Stimulated activated CD4-positive, alpha-beta T cell treated with anti-CD3 and anti-CD28 coated beads, Interleukin-4, amount 100 ng/mL, for 48 hours (primary cell): Measurements from ENCODE around the gene EPHA3.
"Not testable (repeated sequence)": the region's sequence is repeated elsewhere in the genome, so short reads cannot be mapped to it uniquely, and the experiment has no call there.

ENCODE experiments used
- DNase-seq, 2 donors: peaks; one replicate each; pipeline ENCODE4 v3.0.0-alpha.2; 2020; ENCODE audit warnings: low read depth in 2 of 2

Gene EPHA3

GRCh38 chr3:89280822-89281365, 173.5 kb downstream of the EPHA3 start:
- DNase-seq, result no peak

GRCh38 chr3:89287902-89288508, 180.6 kb downstream of the EPHA3 start:
- no peak for DNase-seq

GRCh38 chr3:89289574-89290190, 182.3 kb downstream of the EPHA3 start:
- no peak for DNase-seq

- DNase-seq, result no peak
Observed at GRCh38 chr3:89297199-89297598, 189.8 kb downstream of the EPHA3 start.

- DNase-seq, result no peak
Observed at GRCh38 chr3:89300526-89300925, 193.1 kb downstream of the EPHA3 start.

- DNase-seq, result no peak
Observed at GRCh38 chr3:89300981-89301380, 193.6 kb downstream of the EPHA3 start.

- DNase-seq, result no peak
Observed at GRCh38 chr3:89303701-89304100, 196.3 kb downstream of the EPHA3 start.

GRCh38 chr3:89306540-89306939, 199.1 kb downstream of the EPHA3 start:
- no peak for DNase-seq

GRCh38 chr3:89311581-89311980, 204.2 kb downstream of the EPHA3 start:
- no peak for DNase-seq

- no peak for DNase-seq
Observed at GRCh38 chr3:89312141-89312540, 204.7 kb downstream of the EPHA3 start.

GRCh38 chr3:89314454-89315098, 207.2 kb downstream of the EPHA3 start:
- no peak for DNase-seq

- no peak for DNase-seq
Observed at GRCh38 chr3:89315750-89316470, 208.5 kb downstream of the EPHA3 start.

GRCh38 chr3:89320186-89320585, 212.8 kb downstream of the EPHA3 start:
- DNase-seq, result no peak

- no peak for DNase-seq
Observed at GRCh38 chr3:89326997-89327396, 219.6 kb downstream of the EPHA3 start.

GRCh38 chr3:89332386-89332785, 225.0 kb downstream of the EPHA3 start:
- no peak for DNase-seq

- no peak for DNase-seq
Observed at GRCh38 chr3:89332793-89333192, 225.4 kb downstream of the EPHA3 start.

GRCh38 chr3:89335693-89336092, 228.3 kb downstream of the EPHA3 start:
- no peak for DNase-seq

GRCh38 chr3:89340408-89340807, 233.0 kb downstream of the EPHA3 start:
- DNase-seq, result no peak

- no peak for DNase-seq
Observed at GRCh38 chr3:89344076-89344475, 236.7 kb downstream of the EPHA3 start.

- not testable (repeated sequence) for DNase-seq
Observed at GRCh38 chr3:89350935-89351334, 243.5 kb downstream of the EPHA3 start.

- DNase-seq, result no peak
Observed at GRCh38 chr3:89353465-89353864, 246.0 kb downstream of the EPHA3 start.

- no peak for DNase-seq
Observed at GRCh38 chr3:89358281-89358680, 250.9 kb downstream of the EPHA3 start.
